Ishikawa (cell line): Measurements from ENCODE around the gene FHL2.

Experiments used
- CEBPB ChIP-seq: IDR thresholded peaks from 2 replicates; pipeline ENCODE4 v1.6.1; 2012
- CREB1 ChIP-seq: IDR thresholded peaks from 2 replicates; pipeline ENCODE4 v1.6.1; 2012; ENCODE audit warnings: low read depth
- EGR1 ChIP-seq: IDR thresholded peaks from 2 replicates; pipeline ENCODE4 v1.6.1; 2012
- EP300 ChIP-seq: IDR thresholded peaks from 2 replicates; pipeline ENCODE4 v1.6.1; 2012; ENCODE audit warnings: borderline replicate concordance
- FOXM1 ChIP-seq: IDR thresholded peaks from 2 replicates; pipeline ENCODE4 v1.6.1; 2012; ENCODE audit warnings: low read depth, borderline replicate concordance
- NFIC ChIP-seq: IDR thresholded peaks from 2 replicates; pipeline ENCODE4 v1.6.1; 2012
- RAD21 ChIP-seq: IDR thresholded peaks from 2 replicates; pipeline ENCODE4 v1.6.1; 2012; ENCODE audit warnings: low read depth
- TAF1 ChIP-seq: IDR thresholded peaks from 2 replicates; pipeline ENCODE4 v1.6.1; 2012; ENCODE audit warnings: low read depth, mild to moderate bottlenecking
- TCF12 ChIP-seq: IDR thresholded peaks from 2 replicates; pipeline ENCODE4 v1.6.1; 2012; ENCODE audit warnings: low read depth
- TEAD4 ChIP-seq: IDR thresholded peaks from 2 replicates; pipeline ENCODE4 v1.6.1; 2012
- USF1 ChIP-seq: IDR thresholded peaks from 2 replicates; pipeline ENCODE4 v1.6.1; 2012
- YY1 ChIP-seq: IDR thresholded peaks from 2 replicates; pipeline ENCODE4 v1.6.1; 2012; ENCODE audit warnings: low read depth
- ZBTB7A ChIP-seq: IDR thresholded peaks from 2 replicates; pipeline ENCODE4 v1.6.1; 2012; ENCODE audit warnings: low read depth
- TF ChIP-seq, protein P1 (sequence below): IDR thresholded peaks from 2 replicates; pipeline ENCODE4 v1.6.1; 2012
- TF ChIP-seq, protein P2 (sequence below): IDR thresholded peaks from 2 replicates; pipeline ENCODE4 v1.6.1; 2012; ENCODE audit warnings: low read depth, mild to moderate bottlenecking

FHL2 gene

GRCh38 chr2:105358593-105358992 is 40.3 kb downstream of the FHL2 start:
- TF ChIP-seq FOXM1 = no peak
- no peak for TF ChIP-seq ZBTB7A

DNA sequence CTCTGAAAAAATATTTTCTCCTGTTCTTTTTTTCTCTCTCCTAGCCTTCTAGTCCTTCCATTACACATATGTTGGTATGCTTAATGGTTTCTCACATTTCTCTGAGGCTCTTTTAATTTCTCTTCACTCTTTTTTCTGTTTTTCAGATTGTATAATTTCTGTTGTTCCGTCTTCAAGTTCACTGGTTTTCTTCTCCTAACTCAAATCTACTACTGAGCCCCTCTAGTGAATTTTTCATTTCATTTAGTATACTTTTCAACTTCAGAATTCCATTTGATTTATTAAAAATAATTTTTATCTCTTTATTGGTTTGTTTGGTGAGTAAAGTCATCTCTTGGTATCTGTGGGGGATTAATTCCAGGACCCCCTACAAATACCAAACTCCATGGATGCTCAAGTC is 41.7 kb downstream of the FHL2 start:
- TF ChIP-seq FOXM1 = no peak

DNA sequence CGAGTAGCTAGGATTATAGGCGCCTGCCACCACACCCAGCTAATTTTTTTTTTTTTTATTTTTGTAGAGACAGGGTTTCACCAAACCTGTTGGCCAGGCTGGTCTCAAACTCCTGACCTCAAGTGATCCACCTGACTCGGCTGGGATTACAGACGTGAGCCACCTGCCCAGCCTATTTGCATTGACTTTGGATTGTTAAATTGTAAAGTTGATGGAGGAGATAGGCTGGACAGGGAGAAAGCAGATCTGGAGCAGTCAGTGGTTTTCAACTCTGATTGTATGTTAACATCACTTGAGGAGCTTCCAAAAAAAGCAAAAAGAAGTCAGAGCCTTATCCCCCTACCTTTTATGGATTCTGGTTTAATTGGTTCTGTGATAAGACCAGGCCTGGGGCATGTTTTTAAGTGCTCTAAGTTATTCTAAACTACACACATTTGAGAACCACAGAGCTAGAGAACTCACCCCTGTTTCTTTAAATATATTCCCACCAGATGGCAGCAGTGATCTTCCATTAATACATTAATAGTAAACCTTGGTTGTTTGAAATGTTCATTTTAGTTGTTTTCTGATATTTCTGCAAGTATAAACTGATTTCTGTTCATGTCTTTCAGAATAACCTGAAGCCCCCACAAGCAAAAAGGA is 54.0 kb downstream of the FHL2 start:
- peak; percentile 32; the same call in 1 of the 2 replicates for TF ChIP-seq RAD21
- TF ChIP-seq, protein P1, sequence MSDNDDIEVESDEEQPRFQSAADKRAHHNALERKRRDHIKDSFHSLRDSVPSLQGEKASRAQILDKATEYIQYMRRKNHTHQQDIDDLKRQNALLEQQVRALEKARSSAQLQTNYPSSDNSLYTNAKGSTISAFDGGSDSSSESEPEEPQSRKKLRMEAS = no peak

GRCh38 chr2:105339414-105339813 is 59.4 kb downstream of the FHL2 start:
- no peak for TF ChIP-seq CEBPB
- no peak for TF ChIP-seq RAD21
- no peak for TF ChIP-seq ZBTB7A
- TF ChIP-seq EGR1 = no peak
- TF ChIP-seq, protein P2, sequence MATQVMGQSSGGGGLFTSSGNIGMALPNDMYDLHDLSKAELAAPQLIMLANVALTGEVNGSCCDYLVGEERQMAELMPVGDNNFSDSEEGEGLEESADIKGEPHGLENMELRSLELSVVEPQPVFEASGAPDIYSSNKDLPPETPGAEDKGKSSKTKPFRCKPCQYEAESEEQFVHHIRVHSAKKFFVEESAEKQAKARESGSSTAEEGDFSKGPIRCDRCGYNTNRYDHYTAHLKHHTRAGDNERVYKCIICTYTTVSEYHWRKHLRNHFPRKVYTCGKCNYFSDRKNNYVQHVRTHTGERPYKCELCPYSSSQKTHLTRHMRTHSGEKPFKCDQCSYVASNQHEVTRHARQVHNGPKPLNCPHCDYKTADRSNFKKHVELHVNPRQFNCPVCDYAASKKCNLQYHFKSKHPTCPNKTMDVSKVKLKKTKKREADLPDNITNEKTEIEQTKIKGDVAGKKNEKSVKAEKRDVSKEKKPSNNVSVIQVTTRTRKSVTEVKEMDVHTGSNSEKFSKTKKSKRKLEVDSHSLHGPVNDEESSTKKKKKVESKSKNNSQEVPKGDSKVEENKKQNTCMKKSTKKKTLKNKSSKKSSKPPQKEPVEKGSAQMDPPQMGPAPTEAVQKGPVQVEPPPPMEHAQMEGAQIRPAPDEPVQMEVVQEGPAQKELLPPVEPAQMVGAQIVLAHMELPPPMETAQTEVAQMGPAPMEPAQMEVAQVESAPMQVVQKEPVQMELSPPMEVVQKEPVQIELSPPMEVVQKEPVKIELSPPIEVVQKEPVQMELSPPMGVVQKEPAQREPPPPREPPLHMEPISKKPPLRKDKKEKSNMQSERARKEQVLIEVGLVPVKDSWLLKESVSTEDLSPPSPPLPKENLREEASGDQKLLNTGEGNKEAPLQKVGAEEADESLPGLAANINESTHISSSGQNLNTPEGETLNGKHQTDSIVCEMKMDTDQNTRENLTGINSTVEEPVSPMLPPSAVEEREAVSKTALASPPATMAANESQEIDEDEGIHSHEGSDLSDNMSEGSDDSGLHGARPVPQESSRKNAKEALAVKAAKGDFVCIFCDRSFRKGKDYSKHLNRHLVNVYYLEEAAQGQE = no peak
- no peak for TF ChIP-seq NFIC
- no peak for TF ChIP-seq FOXM1
- TF ChIP-seq CREB1 = no peak
- TF ChIP-seq YY1 = no peak
- TF ChIP-seq TCF12 = no peak

DNA sequence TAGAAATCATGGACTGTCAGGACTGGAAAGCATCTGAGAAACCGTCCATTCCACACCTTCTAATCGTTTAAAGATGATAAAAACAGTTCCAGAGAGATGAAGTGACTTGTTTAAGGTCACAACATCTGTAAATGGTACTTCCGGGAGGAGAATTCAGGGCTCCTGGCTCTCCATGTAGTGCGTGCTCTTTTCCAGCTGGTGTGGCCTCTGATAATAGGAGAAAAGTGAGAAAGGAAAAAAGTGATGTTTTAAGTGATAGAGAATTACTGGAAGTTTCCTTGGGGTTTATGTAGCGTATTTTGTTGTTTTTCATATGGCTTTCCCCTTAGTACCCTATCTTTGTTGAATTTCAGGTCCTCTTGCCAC is 60.8 kb downstream of the FHL2 start:
- no peak for TF ChIP-seq TEAD4
- no peak for TF ChIP-seq EP300
- no peak for TF ChIP-seq CREB1
- no peak for TF ChIP-seq FOXM1
- no peak for TF ChIP-seq TAF1
- TF ChIP-seq USF1 = no peak
- TF ChIP-seq NFIC = no peak
- TF ChIP-seq YY1 = no peak
- no peak for TF ChIP-seq TCF12
- TF ChIP-seq, protein P1 = no peak
- no peak for TF ChIP-seq EGR1
- TF ChIP-seq CEBPB = no peak
- TF ChIP-seq, protein P2 = no peak
- TF ChIP-seq ZBTB7A = no peak

GRCh38 chr2:105337122-105338019 is 61.5 kb downstream of the FHL2 start, which contains the start of gene C2orf49:
TSS of gene C2orf49 (plus strand) at chr2:105337540. CDS start at chr2:105337588, 48 bp downstream.
- TF ChIP-seq EP300 (0 out of 2 replicates have a peak, but pooled peaks have one; percentile 4), TEAD4 (peak; percentile 70), TCF12 (0 out of 2 replicates have a peak, but pooled peaks have one; percentile 31), YY1 (peak; percentile 82), CEBPB (no peak), ZBTB7A (no peak), RAD21 (no peak), USF1 (no peak), TAF1 (peak; percentile 59), EGR1 (0 out of 2 replicates have a peak, but pooled peaks have one; percentile 11), FOXM1 (peak; percentile 38; the same call in 1 of the 2 replicates), NFIC (peak; percentile 31; the same call in 1 of the 2 replicates), CREB1 (peak; percentile 99)
- TF ChIP-seq, protein P1 = peak; percentile 76; the same call in 1 of the 2 replicates
- TF ChIP-seq, protein P2 = no peak
